WTC11 (cell line): ENCODE measurements around the gene NAALADL1. TPM values are rescaled to one million over a fixed set of nuclear protein-coding genes. Genes with fewer than 3 reads are reported as not detected.
A peak's percentile ranks its signal among the peaks of the same experiment; 100 is the strongest.

Experiments
- ATAC-seq: fragments of 200-7000 bp; cut with Tn5 transposase; 2 replicates; pipeline ENCODE4 v1.10.0; 2021; ENCODE audit warnings: mild to moderate bottlenecking, moderate library complexity
- CTCF ChIA-PET: fragments of 300-600 bp; sonication (Branson Sonifier 250); formaldehyde crosslinking; loops from one replicate; lab custom pipeline; 2021; ENCODE audit warnings: antibody characterized with exemption; lab: Charles Lee
- POLR2A ChIA-PET: fragments of 350-600 bp; sonication (Branson Sonifier 250); formaldehyde crosslinking; loops from one replicate; lab custom pipeline; 2021; ENCODE audit warnings: antibody characterized with exemption; lab: Charles Lee
- DNase-seq: peaks from one replicate; pipeline ENCODE4 v3.0.0; 2021; ENCODE audit warnings: low spot score
- H3K27ac Mint-ChIP-seq: 2 replicates; pipeline ENCODE4 v1.8.0; 2021; ENCODE audit warnings: mixed read lengths
- H3K27me3 Mint-ChIP-seq: 2 replicates; pipeline ENCODE4 v1.8.0; 2021; ENCODE audit warnings: low read depth, mild to moderate bottlenecking, moderate library complexity, mixed read lengths
- H3K36me3 Mint-ChIP-seq: 2 replicates; pipeline ENCODE4 v1.8.0; 2021; ENCODE audit warnings: mixed read lengths
- H3K4me1 Mint-ChIP-seq: 2 replicates; pipeline ENCODE4 v1.8.0; 2022; ENCODE audit warnings: mixed read lengths
- H3K4me3 Mint-ChIP-seq: 2 replicates; pipeline ENCODE4 v1.8.0; 2021; ENCODE audit warnings: mild to moderate bottlenecking, moderate library complexity, mixed read lengths
- H3K9me3 Mint-ChIP-seq: 2 replicates; pipeline ENCODE4 v1.8.0; 2021; ENCODE audit warnings: mixed read lengths
- AR ChIP-seq: fragments of 250-450 bp; sonication (Bioruptor Pico); IDR thresholded peaks from 2 replicates; pipeline ENCODE4 v1.9.0; 2021; ENCODE audit warnings: mild to moderate bottlenecking
- ARID4B ChIP-seq: sonication (generic); formaldehyde crosslinking; IDR thresholded peaks from 2 replicates; pipeline ENCODE4 v1.8.0; 2023; ENCODE audit warnings: missing genetic modification reagents, mild to moderate bottlenecking, borderline replicate concordance
- ATF3 ChIP-seq: sonication (generic); formaldehyde crosslinking; conservative IDR thresholded peaks from 2 replicates; pipeline ENCODE4 v1.8.1; 2022; ENCODE audit warnings: mild to moderate bottlenecking, missing genetic modification reagents
- ATF6 ChIP-seq: sonication (generic); formaldehyde crosslinking; IDR thresholded peaks from 2 replicates; pipeline ENCODE4 v1.8.1; 2023; ENCODE audit warnings: mild to moderate bottlenecking, missing genetic modification reagents
- FOXP1 ChIP-seq: sonication (generic); formaldehyde crosslinking; IDR thresholded peaks from 2 replicates; pipeline ENCODE4 v1.8.0; 2022; ENCODE audit warnings: missing genetic modification reagents, mild to moderate bottlenecking, moderate library complexity, borderline replicate concordance
- GABPB1 ChIP-seq: sonication (generic); formaldehyde crosslinking; IDR thresholded peaks from 2 replicates; pipeline ENCODE4 v1.8.1; 2023; ENCODE audit warnings: mild to moderate bottlenecking, missing genetic modification reagents
- GTF2I ChIP-seq: fragments of 250-450 bp; sonication (Bioruptor Pico); conservative IDR thresholded peaks from 2 replicates; pipeline ENCODE4 v1.4.0; 2021; ENCODE audit warnings: mild to moderate bottlenecking
- HMGA2 ChIP-seq: fragments of 250-450 bp; sonication (Bioruptor Pico); IDR thresholded peaks from 2 replicates; pipeline ENCODE4 v1.4.0; 2021; ENCODE audit warnings: mild to moderate bottlenecking, moderate library complexity
- IRF2 ChIP-seq: sonication (generic); formaldehyde crosslinking; IDR thresholded peaks from 2 replicates; pipeline ENCODE4 v1.8.0; 2022; ENCODE audit warnings: low read depth, missing genetic modification reagents, borderline replicate concordance
- JAZF1 ChIP-seq: fragments of 250-450 bp; sonication (Bioruptor Pico); IDR thresholded peaks from 2 replicates; pipeline ENCODE4 v1.9.0; 2021; ENCODE audit warnings: moderate library complexity, mild to moderate bottlenecking, inconsistent platforms
- KAT7 ChIP-seq: sonication (generic); formaldehyde crosslinking; IDR thresholded peaks from 2 replicates; pipeline ENCODE4 v1.8.1; 2023; ENCODE audit warnings: missing genetic modification reagents, mild to moderate bottlenecking, borderline replicate concordance
- SMAD3 ChIP-seq: sonication (generic); formaldehyde crosslinking; IDR thresholded peaks from 2 replicates; pipeline ENCODE4 v1.8.0; 2022; ENCODE audit warnings: missing genetic modification reagents, mild to moderate bottlenecking, borderline replicate concordance
- SMAD4 ChIP-seq: sonication (generic); formaldehyde crosslinking; IDR thresholded peaks from 2 replicates; pipeline ENCODE4 v1.8.0; 2022; ENCODE audit warnings: mild to moderate bottlenecking, missing genetic modification reagents
- SP1 ChIP-seq: sonication (generic); formaldehyde crosslinking; conservative IDR thresholded peaks from 2 replicates; pipeline ENCODE4 v1.8.1; 2022; ENCODE audit warnings: missing genetic modification reagents
- TEAD1 ChIP-seq: sonication (generic); formaldehyde crosslinking; IDR thresholded peaks from 2 replicates; pipeline ENCODE4 v1.8.0; 2022; ENCODE audit warnings: mild to moderate bottlenecking, missing genetic modification reagents
- ZBTB21 ChIP-seq: sonication (generic); formaldehyde crosslinking; IDR thresholded peaks from 2 replicates; pipeline ENCODE4 v1.8.1; 2023; ENCODE audit warnings: mild to moderate bottlenecking, missing genetic modification reagents, borderline replicate concordance
- ZNF138 ChIP-seq: sonication (generic); formaldehyde crosslinking; conservative IDR thresholded peaks from 2 replicates; pipeline ENCODE4 v1.8.1; 2022; ENCODE audit warnings: mild to moderate bottlenecking, moderate library complexity, missing genetic modification reagents
- ZNF263 ChIP-seq: sonication (generic); formaldehyde crosslinking; IDR thresholded peaks from 2 replicates; pipeline ENCODE4 v1.8.1; 2022; ENCODE audit warnings: low read depth, mild to moderate bottlenecking, moderate library complexity, missing genetic modification reagents
- ZNF317 ChIP-seq: sonication (generic); formaldehyde crosslinking; IDR thresholded peaks from 2 replicates; pipeline ENCODE4 v1.8.1; 2023; ENCODE audit warnings: low read depth, mild to moderate bottlenecking, moderate library complexity, missing genetic modification reagents, borderline replicate concordance
- ZNF425 ChIP-seq: fragments of 250-450 bp; sonication (Bioruptor Pico); conservative IDR thresholded peaks from 2 replicates; pipeline ENCODE4 v1.9.0; 2021; ENCODE audit warnings: mild to moderate bottlenecking
- total RNA-seq: library from RNA; stranded (reverse); gene quantifications from 3 replicates; pipeline ENCODE4 v1.2.3, GENCODE V29; 2021

NAALADL1 gene
- total RNA-seq, 1 experiment from 2014 or later: 4.5 TPM

- Mint-ChIP-seq H3K27me3 (no peaks in the 10 kb centered on the region), H3K27ac (no peak overlapping the region)
Measured at GRCh38 chr11:65087216-65087615, 28.9 kb upstream of the NAALADL1 start.

GRCh38 chr11:65086809-65087208, 28.5 kb upstream of the NAALADL1 start:
- POLR2A ChIA-PET: no interaction called here
- CTCF ChIA-PET: interaction anchor here (1.0 kb wide), 1 partner anchor 72 kb away, joined by 3 read pairs; the partner anchor contains the start of gene ARL2
- no peaks in the 10 kb centered on the region for H3K27me3 Mint-ChIP-seq
- H3K4me3 Mint-ChIP-seq: no peak overlapping the region
- H3K36me3 Mint-ChIP-seq: peaks cover 12% of the 10 kb centered on the region
- no peak for DNase-seq
- no peaks in the 10 kb centered on the region for H3K9me3 Mint-ChIP-seq
- no peak for TF ChIP-seq SMAD4
- TF ChIP-seq GABPB1: no peak
- TF ChIP-seq TEAD1 (CRISPR knock-in tag): no peak
- TF ChIP-seq AR (CRISPR knock-in tag): no peak
- no peak for TF ChIP-seq HMGA2
- TF ChIP-seq SMAD3 (CRISPR knock-in tag): no peak
- no peak for TF ChIP-seq ZNF263 (CRISPR knock-in tag)
- H3K27ac Mint-ChIP-seq: no peak overlapping the region
- no peak for ATAC-seq
- H3K4me1 Mint-ChIP-seq: peaks cover 10% of the 10 kb centered on the region

More at GRCh38 chr11:65087216-65087615, 28.9 kb upstream of the NAALADL1 start:
- POLR2A ChIA-PET: no interaction called here
- Mint-ChIP-seq H3K36me3 (peaks cover 9% of the 10 kb centered on the region), H3K4me3 (no peak overlapping the region), H3K4me1 (peaks cover 10% of the 10 kb centered on the region)
- ATAC-seq: no peak
- CTCF ChIA-PET: interaction anchor here (1.0 kb wide), 1 partner anchor 73 kb away, joined by 3 read pairs; the partner anchor contains the start of gene ARL2
- TF ChIP-seq ZNF317 (CRISPR knock-in tag): no peak
- TF ChIP-seq, all 79 proteins: peak for 0
- H3K9me3 Mint-ChIP-seq: no peaks in the 10 kb centered on the region
- no peak for DNase-seq

- Mint-ChIP-seq H3K9me3 (no peaks in the 10 kb centered on the region), H3K27ac (peak overlapping the region; percentile 64; the same call in 1 of the 2 replicates), H3K4me3 (peak overlapping the region; percentile 94), H3K27me3 (no peaks in the 10 kb centered on the region), H3K36me3 (peaks cover 23% of the 10 kb centered on the region), H3K4me1 (peaks cover 10% of the 10 kb centered on the region)
- no peak for DNase-seq
- no peak for ATAC-seq
- CTCF ChIA-PET: interaction anchor here (1.3 to 1.4 kb wide), 2 partner anchors 25 to 27 kb away, joined by 5 read pairs; partner anchors contain the start of gene TM7SF2
- TF ChIP-seq FOXP1 (CRISPR knock-in tag): no peak
- TF ChIP-seq ZNF138: no peak
- no peak for TF ChIP-seq JAZF1 (CRISPR knock-in tag)
- no peak for TF ChIP-seq SP1 (CRISPR knock-in tag)
- TF ChIP-seq GABPB1: no peak
- no peak for TF ChIP-seq ARID4B (CRISPR knock-in tag)
- TF ChIP-seq ZNF425 (CRISPR knock-in tag): no peak
- no peak for TF ChIP-seq ATF3 (CRISPR knock-in tag)
- no peak for TF ChIP-seq IRF2 (CRISPR knock-in tag)
- no peak for TF ChIP-seq ZBTB21
- no peak for TF ChIP-seq ZNF317 (CRISPR knock-in tag)
- no peak for TF ChIP-seq KAT7
- TF ChIP-seq ATF6 (CRISPR knock-in tag): no peak
- no peak for TF ChIP-seq GTF2I (CRISPR knock-in tag)
- POLR2A ChIA-PET: interaction anchor here (0.8 to 1.0 kb wide), 3 partner anchors 26 to 44 kb away, joined by 3 to 4 read pairs (median 4); partner anchors contain the start of genes SAC3D1, TM7SF2 and ZNHIT2
Measured at GRCh38 chr11:65085446-65085845, 27.1 kb upstream of the NAALADL1 start.
